Colonic mucosa (tissue), 4 donors: Measurements from ENCODE around the gene UBL3. TPM values are rescaled to one million over a fixed set of nuclear protein-coding genes. Genes with fewer than 3 reads are reported as not detected.

Experiments
- DNase-seq: peaks from one replicate; pipeline ENCODE4 v3.0.0-alpha.2; 2020
- H3K27ac ChIP-seq: fragments of 200-600 bp; one replicate; pipeline ENCODE4 v1.8.0; 2021
- H3K27me3 ChIP-seq: fragments of 200-600 bp; one replicate; pipeline ENCODE4 v1.8.0; 2021
- H3K36me3 ChIP-seq: fragments of 200-600 bp; one replicate; pipeline ENCODE4 v1.8.0; 2021
- H3K4me1 ChIP-seq: fragments of 200-600 bp; one replicate; pipeline ENCODE4 v1.8.0; 2021; ENCODE audit warnings: mild to moderate bottlenecking
- H3K4me3 ChIP-seq: fragments of 200-600 bp; one replicate; pipeline ENCODE4 v1.8.0; 2021
- H3K9ac ChIP-seq, 2 donors: one replicate each; pipeline ENCODE4 v1.7.0; 2013; ENCODE audit warnings: control low read depth in 2 of 2, low read depth in 2 of 2, low read length in 2 of 2
- H3K9me3 ChIP-seq: fragments of 200-600 bp; one replicate; pipeline ENCODE4 v1.8.0; 2021
- CTCF ChIP-seq: fragments of 200-600 bp; IDR thresholded peaks from one replicate; pipeline ENCODE4 v1.8.0; 2022; ENCODE audit warnings: antibody characterized with exemption, mild to moderate bottlenecking
- intact Hi-C: fragments of 100-400 bp; cut with DNase I; formaldehyde crosslinking; loops from one replicate; pipeline ENCODE4 v1.14.1; 2022
- total RNA-seq, 2 donors: library from RNA; stranded (reverse); fragmentation: NEBNext Ultra II Directional in 1 of 2; extraction: Animal tissue kit (Norgen Biotek cat#: 25700) in 1 of 2; gene quantifications; one replicate each; pipeline ENCODE4 v1.2.1, GENCODE V29; 2021
- donor health status: healthy.
- donor health status: DM: no; HTN: no; CAD: no.
- donor health status: DM: no; HTN: no; CAD: no.

UBL3 gene
- total RNA-seq, 2 donors from 2014 or later: 30.0 to 50.3 TPM

- no peak for DNase-seq
- H3K27me3 ChIP-seq: no peaks in the 10 kb centered on the region
- H3K9ac ChIP-seq: no peak overlapping the region
- no peaks in the 10 kb centered on the region for H3K36me3 ChIP-seq
- H3K27ac ChIP-seq: no peak overlapping the region
- H3K4me3 ChIP-seq: no peak overlapping the region
- no peaks in the 10 kb centered on the region for H3K9me3 ChIP-seq
- TF ChIP-seq CTCF: no peak
- intact Hi-C loops: no loop called here
- no peaks in the 10 kb centered on the region for H3K4me1 ChIP-seq
Observed at GRCh38 chr13:29802621-29803020, 47.8 kb downstream of the UBL3 start.

- H3K27ac ChIP-seq: no peak overlapping the region
- no peaks in the 10 kb centered on the region for H3K4me1 ChIP-seq
- no peak for DNase-seq
Observed at GRCh38 chr13:29801737-29802305, 48.6 kb downstream of the UBL3 start.

GRCh38 chr13:29801102-29801501 lies 49.3 kb downstream of the UBL3 start:
- H3K27me3 ChIP-seq: no peaks in the 10 kb centered on the region
- intact Hi-C loops: no loop called here
- no peaks in the 10 kb centered on the region for H3K36me3 ChIP-seq
- H3K9me3 ChIP-seq: no peaks in the 10 kb centered on the region
- no peak overlapping the region for H3K9ac ChIP-seq
- no peak for DNase-seq
- no peaks in the 10 kb centered on the region for H3K4me1 ChIP-seq
- no peak for TF ChIP-seq CTCF
- no peak overlapping the region for H3K27ac ChIP-seq
- no peak overlapping the region for H3K4me3 ChIP-seq

More at GRCh38 chr13:29801737-29802305, 48.6 kb downstream of the UBL3 start:
- H3K9me3 ChIP-seq: no peaks in the 10 kb centered on the region
- intact Hi-C loops: no loop called here
- no peak for TF ChIP-seq CTCF
- no peaks in the 10 kb centered on the region for H3K27me3 ChIP-seq
- H3K4me3 ChIP-seq: no peak overlapping the region
- no peak overlapping the region for H3K9ac ChIP-seq
- H3K36me3 ChIP-seq: no peaks in the 10 kb centered on the region

GRCh38 chr13:29800687-29801086 lies 49.7 kb downstream of the UBL3 start:
- intact Hi-C loops: no loop called here
- Histone ChIP-seq H3K36me3 (no peaks in the 10 kb centered on the region), H3K27me3 (no peaks in the 10 kb centered on the region), H3K9ac (no peak overlapping the region), H3K9me3 (no peaks in the 10 kb centered on the region), H3K4me1 (no peaks in the 10 kb centered on the region), H3K27ac (no peak overlapping the region), H3K4me3 (no peak overlapping the region)
- DNase-seq: no peak
- TF ChIP-seq CTCF: no peak

GRCh38 chr13:29799041-29799440 lies 51.4 kb downstream of the UBL3 start:
- Histone ChIP-seq H3K4me1 (no peaks in the 10 kb centered on the region), H3K36me3 (no peaks in the 10 kb centered on the region), H3K27me3 (no peaks in the 10 kb centered on the region), H3K9ac (no peak overlapping the region), H3K4me3 (no peak overlapping the region), H3K27ac (no peak overlapping the region), H3K9me3 (no peaks in the 10 kb centered on the region)
- intact Hi-C loops: no loop called here
- no peak for TF ChIP-seq CTCF
- no peak for DNase-seq
